ENCODE results near the gene BRD2.

Gene BRD2

DNA sequence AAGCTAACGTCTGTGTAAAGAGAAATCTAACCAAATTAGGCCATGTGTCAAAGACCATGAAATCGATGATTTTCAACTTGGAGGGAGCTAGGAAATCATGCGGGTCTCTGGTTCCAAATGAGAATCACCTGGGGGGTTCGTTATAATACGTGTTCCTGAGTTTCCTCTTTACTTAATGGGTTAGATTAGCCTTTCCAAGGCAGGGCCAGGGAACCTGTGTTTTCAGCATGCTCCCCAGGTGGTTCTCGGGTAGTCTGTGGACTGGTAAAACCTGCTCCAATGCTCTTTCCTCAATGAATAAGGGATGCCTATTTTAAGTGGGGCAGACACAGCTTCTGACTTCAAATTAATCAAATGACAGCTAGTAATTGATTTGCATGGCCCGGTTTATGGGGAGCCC is 42.0 kb downstream of the BRD2 start:
- Mint-ChIP-seq H3K4me1 (peaks cover 41 to 56% of the 10 kb centered on the region in 2 donors), H3K27me3 (no peaks in the 10 kb centered on the region), H3K9me3 (no peaks in the 10 kb centered on the region), H3K36me3 (peaks cover 27 to 37% of the 10 kb centered on the region in 2 donors), H3K4me3 (no peak overlapping the region), H3K27ac (peak overlapping the region; percentile 89)
- DNase-seq, result no peak
- no peak for ATAC-seq (replicated peaks)

DNA sequence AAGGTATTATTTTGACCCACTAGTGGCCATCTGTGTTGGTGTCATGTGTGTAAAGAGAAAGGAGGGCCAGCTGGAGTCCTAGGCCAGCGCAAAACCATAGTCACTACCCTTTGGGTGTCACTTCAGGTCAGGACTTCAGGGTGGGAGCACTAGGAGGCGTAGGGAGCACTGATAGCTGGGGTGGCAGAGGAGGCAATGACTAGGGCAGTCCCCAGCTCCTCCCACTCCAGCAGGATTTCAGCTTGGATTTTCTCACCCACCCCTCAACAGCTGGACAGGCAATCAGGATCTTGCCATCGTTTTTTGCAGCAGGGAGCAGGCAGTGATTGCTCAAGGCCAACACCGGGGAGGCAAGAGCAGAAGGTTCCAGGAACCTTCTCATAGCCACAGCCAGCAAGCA is 45.2 kb downstream of the BRD2 start:
- no peaks in the 10 kb centered on the region for H3K27me3 Mint-ChIP-seq
- H3K9me3 Mint-ChIP-seq, result no peaks in the 10 kb centered on the region
- no peak overlapping the region for H3K4me3 Mint-ChIP-seq
- ATAC-seq (replicated peaks), result no peak
- H3K27ac Mint-ChIP-seq, result peak overlapping the region; percentile 79
- no peak for DNase-seq
- H3K36me3 Mint-ChIP-seq, result peaks cover 2 to 11% of the 10 kb centered on the region in 2 donors
- peaks cover 42 to 57% of the 10 kb centered on the region in 2 donors for H3K4me1 Mint-ChIP-seq

DNA sequence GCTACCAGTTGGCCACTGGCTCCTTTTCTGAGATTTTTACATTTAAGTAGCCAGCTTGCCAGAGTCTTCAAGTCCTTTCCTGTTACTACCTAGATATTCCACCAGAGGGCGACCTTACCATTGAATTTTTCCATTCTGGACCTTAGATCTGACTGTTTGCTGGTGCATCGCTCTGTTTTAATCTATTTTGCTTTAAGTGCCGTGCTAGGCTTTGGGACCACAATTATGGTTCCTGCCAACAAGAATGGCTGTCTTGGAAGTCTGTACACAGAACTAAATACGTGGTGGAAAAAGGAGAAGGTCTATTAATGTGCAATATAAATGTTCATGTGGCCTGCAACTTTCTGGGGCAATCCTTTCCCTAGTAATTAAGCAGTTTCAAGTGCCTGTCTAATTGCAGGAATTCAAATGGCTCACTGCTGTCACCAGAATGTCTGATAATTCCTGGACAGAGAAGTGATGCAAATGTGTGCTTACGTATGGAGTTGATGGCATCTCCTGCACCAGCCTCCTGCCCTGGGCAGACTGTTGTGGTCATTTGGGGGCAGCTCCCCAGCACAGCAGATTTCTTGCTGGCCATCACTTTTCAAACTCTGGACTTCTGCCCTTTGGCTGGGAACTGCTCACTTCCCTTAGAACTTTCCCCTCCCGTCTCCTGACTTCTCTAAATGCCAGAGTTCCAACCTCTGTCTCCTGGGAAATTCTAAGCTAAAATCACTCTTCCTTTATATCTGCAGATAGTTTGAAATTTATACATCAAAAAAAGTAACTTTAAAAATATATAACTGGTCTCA is 46.6 kb downstream of the BRD2 start:
- Mint-ChIP-seq H3K9me3 (no peaks in the 10 kb centered on the region), H3K4me1 (peaks cover 47 to 59% of the 10 kb centered on the region in 2 donors), H3K36me3 (peaks cover 0 to 3% of the 10 kb centered on the region in 2 donors), H3K27me3 (no peaks in the 10 kb centered on the region), H3K4me3 (peak overlapping the region; percentile 49 to 58), H3K27ac (peak overlapping the region; percentile 93)
- DNase-seq, result peak; percentile 68
- ATAC-seq (replicated peaks), result peak; percentile 47 to 63

DNA sequence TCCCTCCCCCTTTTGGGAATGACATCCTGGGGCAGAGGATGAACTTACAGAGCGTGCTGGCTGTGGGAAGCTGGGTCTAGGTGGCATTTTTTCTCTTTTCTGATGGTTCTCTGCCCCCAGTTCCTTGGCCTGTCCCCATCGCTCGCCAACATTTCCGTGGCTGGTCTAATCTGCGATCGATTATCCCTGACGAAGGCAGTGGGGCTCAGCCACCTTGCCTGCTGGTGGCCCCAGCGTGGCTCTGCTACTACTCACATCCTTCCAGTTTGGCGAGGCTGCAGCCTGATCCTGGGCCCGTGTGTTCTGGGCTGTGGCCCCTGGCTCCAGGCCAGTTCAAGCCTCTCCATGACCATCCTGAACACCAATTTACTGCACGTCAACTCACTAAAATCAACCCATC is 47.4 kb downstream of the BRD2 start:
- ATAC-seq (replicated peaks), result no peak
- H3K36me3 Mint-ChIP-seq, result peaks cover 0 to 3% of the 10 kb centered on the region in 2 donors
- no peaks in the 10 kb centered on the region for H3K27me3 Mint-ChIP-seq
- H3K4me1 Mint-ChIP-seq, result peaks cover 52 to 62% of the 10 kb centered on the region in 2 donors
- DNase-seq, result no peak
- H3K4me3 Mint-ChIP-seq, result peak overlapping the region; percentile 2 to 36
- no peaks in the 10 kb centered on the region for H3K9me3 Mint-ChIP-seq
- peak overlapping the region; percentile 68 for H3K27ac Mint-ChIP-seq

DNA sequence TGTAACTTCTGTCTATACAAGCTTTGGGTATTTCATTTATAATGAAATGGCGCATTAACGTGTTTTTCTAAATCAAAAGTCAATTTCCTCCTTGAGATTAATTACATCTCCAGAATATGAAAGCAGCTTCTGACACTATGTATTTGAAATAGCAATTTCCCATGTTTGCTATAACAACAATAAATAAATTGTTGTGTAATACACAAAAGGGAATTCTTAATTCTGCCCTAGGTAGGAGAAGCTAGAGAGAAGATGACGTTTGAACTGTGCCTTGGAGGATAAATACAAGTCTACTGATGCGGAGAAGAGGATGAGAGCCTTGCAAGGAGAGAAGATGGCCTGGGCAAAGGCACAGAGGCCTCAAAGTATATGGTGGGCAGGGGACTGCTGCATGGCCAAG is 48.6 kb downstream of the BRD2 start:
- ATAC-seq (replicated peaks), result no peak
- no peak for DNase-seq
- H3K27ac Mint-ChIP-seq, result peak overlapping the region; percentile 97
- H3K9me3 Mint-ChIP-seq, result no peaks in the 10 kb centered on the region
- peaks cover 0 to 3% of the 10 kb centered on the region in 2 donors for H3K36me3 Mint-ChIP-seq
- H3K27me3 Mint-ChIP-seq, result no peaks in the 10 kb centered on the region
- peak overlapping the region in 1 of 2 donors; percentile 30 for H3K4me3 Mint-ChIP-seq
- peaks cover 52 to 73% of the 10 kb centered on the region in 2 donors for H3K4me1 Mint-ChIP-seq

DNA sequence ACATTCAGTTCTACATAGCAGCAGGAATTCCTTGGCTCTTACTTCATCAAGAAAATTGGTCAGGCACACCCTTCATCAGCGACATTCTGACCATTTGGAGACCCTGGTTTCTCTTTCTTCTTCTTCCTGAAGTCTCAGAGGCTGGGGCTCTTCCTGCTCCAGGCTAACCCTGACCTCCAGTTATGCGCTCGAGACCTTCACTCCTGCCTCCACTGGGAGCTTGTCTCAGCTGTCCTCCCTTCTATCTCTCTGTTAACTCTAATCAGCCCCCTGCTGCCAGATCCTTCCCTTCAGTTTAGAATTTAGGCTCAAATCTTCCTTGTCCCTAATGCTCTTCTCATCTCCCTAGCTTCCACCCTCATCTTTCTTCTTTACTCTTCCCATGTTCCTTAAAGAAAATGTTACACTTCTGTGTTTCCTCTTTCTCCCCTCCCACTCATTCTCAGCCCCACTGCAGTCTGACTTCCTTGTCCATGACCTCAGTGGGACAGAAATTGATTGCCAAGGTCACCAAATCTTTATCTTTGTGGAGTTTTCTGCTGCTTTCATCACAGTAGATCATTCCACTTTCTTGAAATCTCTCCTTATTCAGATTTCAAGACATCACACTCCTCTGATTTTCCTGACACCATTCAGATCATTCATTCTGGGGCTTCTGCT is 49.4 kb downstream of the BRD2 start:
- ATAC-seq (replicated peaks) (peak in 1 of 2 donors; percentile 15), DNase-seq (no peak)
- H3K36me3 Mint-ChIP-seq, result peaks cover 0 to 3% of the 10 kb centered on the region in 2 donors
- H3K4me1 Mint-ChIP-seq, result peaks cover 54 to 74% of the 10 kb centered on the region in 2 donors
- H3K27me3 Mint-ChIP-seq, result no peaks in the 10 kb centered on the region
- peak overlapping the region; percentile 97 for H3K27ac Mint-ChIP-seq
- no peaks in the 10 kb centered on the region for H3K9me3 Mint-ChIP-seq
- peak overlapping the region; percentile 3 to 70 for H3K4me3 Mint-ChIP-seq

DNA sequence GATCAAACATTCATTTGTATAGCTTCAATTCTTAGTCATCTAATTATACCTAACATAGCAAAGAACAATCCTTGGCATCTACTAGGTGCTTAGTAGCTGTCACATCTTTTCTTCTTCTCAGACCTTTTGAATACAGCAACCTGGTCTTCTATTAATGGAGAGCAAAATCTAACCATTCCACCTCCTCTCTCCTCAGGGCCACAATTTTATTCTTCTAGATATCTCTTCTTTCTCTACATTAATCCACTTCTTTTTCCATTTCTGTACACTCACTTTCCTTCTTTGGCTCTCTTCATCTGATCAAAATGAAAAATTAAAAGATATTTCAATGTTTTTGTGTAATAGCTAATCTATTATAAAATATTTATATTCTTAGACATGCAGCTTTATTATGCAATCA is 50.0 kb downstream of the BRD2 start:
- H3K9me3 Mint-ChIP-seq, result peaks cover 0 to 1% of the 10 kb centered on the region in 2 donors
- no peaks in the 10 kb centered on the region for H3K27me3 Mint-ChIP-seq
- H3K36me3 Mint-ChIP-seq, result peaks cover 0 to 3% of the 10 kb centered on the region in 2 donors
- H3K4me1 Mint-ChIP-seq, result peaks cover 55 to 74% of the 10 kb centered on the region in 2 donors
- peak overlapping the region; percentile 17 to 70 for H3K4me3 Mint-ChIP-seq
- no peak for DNase-seq
- no peak for ATAC-seq (replicated peaks)
- H3K27ac Mint-ChIP-seq, result peak overlapping the region; percentile 97

DNA sequence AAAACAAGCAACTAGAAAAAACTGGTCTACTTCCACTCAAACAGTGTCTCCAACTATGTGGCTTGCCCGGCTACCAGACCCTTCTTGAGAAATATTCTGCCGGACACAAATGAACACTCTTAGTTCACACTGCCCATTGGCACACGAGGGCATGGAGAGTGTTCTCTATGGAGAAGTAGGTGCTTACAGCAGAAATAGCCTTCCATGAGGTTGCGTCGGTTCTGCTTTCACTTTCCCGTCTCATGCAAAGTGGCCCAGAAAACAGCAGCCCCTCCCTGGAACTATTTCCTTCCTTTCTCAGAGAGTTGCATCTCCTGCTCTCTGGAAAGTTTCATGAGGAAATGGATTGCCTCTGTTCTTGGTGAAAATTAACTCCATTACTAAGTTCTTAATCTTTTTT is 50.5 kb downstream of the BRD2 start:
- ATAC-seq (replicated peaks) (peak; percentile 86 to 88), DNase-seq (peak; percentile 80)
- Mint-ChIP-seq H3K9me3 (peaks cover 0 to 1% of the 10 kb centered on the region in 2 donors), H3K27me3 (no peaks in the 10 kb centered on the region), H3K27ac (peak overlapping the region; percentile 97), H3K4me1 (peaks cover 54 to 74% of the 10 kb centered on the region in 2 donors), H3K36me3 (peaks cover 0 to 3% of the 10 kb centered on the region in 2 donors), H3K4me3 (peak overlapping the region; percentile 71 to 74)

DNA sequence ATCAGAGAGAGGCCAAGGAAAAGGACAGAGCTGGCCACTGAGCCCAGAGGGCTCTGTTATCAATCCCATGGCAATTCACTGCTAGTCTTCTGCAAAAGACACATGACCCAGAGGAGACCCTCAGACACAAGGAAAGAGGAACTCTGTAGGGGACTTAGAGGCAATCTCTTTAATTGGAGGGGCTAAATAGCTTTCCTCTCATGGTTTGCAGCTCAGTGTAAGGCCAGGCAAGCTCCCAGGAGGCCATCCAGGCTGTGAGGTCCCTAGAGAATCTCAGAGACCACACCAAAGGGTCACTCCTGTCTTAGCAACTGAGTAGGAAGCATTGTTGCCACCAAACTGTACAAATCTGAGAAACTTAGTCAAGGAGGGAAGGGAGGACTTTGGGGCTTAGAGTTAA is 51.0 kb downstream of the BRD2 start:
- peak; percentile 37 to 41 for ATAC-seq (replicated peaks)
- H3K27me3 Mint-ChIP-seq, result no peaks in the 10 kb centered on the region
- H3K4me1 Mint-ChIP-seq, result peaks cover 54 to 74% of the 10 kb centered on the region in 2 donors
- peaks cover 0 to 3% of the 10 kb centered on the region in 2 donors for H3K36me3 Mint-ChIP-seq
- DNase-seq, result no peak
- H3K4me3 Mint-ChIP-seq, result peak overlapping the region; percentile 71 to 74
- peak overlapping the region; percentile 97 for H3K27ac Mint-ChIP-seq
- H3K9me3 Mint-ChIP-seq, result peaks cover 0 to 1% of the 10 kb centered on the region in 2 donors

DNA sequence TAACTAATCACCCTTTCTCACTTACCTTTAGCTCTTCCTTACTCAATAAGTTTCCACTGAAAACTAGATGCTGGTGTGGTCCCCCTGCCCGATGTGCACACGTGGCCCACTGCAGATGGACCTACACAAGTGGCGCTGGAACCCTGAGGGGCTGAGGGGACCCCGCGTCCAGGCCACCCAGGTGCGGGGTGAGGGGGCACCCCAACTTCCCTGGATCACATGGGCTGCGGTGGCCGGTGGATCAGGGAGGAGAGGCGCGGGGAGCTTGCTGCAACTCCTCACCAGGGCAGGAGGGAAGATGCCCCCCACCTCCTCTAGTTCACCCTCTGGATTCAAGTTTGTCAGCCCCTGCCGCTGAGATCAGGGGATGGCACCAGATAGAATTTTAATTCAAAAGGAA is 53.5 kb downstream of the BRD2 start:
- no peaks in the 10 kb centered on the region for H3K36me3 Mint-ChIP-seq
- peak overlapping the region; percentile 84 for H3K27ac Mint-ChIP-seq
- no peaks in the 10 kb centered on the region for H3K27me3 Mint-ChIP-seq
- H3K9me3 Mint-ChIP-seq, result peaks cover 0 to 1% of the 10 kb centered on the region in 2 donors
- no peak for ATAC-seq (replicated peaks)
- no peak overlapping the region for H3K4me3 Mint-ChIP-seq
- DNase-seq, result no peak
- peaks cover 43 to 62% of the 10 kb centered on the region in 2 donors for H3K4me1 Mint-ChIP-seq

DNA sequence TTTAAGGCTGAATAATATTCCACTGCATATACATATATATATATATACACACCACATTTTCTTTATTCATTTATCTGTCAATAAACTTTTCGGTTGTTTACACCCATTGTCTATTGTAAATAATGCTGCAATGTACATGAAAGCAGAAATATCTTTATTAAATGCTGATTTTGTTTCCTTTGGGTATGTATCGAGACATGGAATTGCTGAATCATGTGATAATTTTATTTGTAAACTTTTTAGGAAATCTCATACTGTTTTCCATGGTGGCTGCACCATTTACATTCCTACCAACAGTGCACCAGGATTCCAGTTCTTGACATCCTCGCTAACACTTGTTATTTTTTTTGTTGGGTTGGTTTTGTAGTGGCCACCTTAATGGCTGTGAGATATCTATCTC is 55.1 kb downstream of the BRD2 start:
- Mint-ChIP-seq H3K36me3 (no peaks in the 10 kb centered on the region), H3K27ac (no peak overlapping the region), H3K4me3 (no peak overlapping the region), H3K9me3 (peaks cover 0 to 1% of the 10 kb centered on the region in 2 donors), H3K4me1 (peaks cover 37 to 61% of the 10 kb centered on the region in 2 donors), H3K27me3 (no peaks in the 10 kb centered on the region)
- no peak for ATAC-seq (replicated peaks)
- DNase-seq, result no peak

DNA sequence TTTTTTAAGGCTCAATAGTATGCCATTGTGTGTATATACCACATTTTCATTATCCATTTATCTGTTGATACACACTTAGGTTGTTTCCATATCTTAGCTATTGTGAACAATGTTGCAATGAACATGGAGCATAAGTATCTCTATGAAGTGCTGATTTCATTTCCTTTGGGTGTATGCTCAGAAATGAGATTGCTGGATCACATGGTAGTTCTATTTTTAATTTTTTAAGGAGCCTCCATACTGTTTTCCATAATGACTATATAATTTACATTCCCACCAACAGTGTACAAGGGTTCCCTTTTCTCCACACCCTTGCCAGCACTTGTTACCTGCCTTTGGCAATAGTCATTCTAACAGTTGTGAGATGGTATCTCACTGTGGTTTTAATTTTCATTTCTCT is 56.1 kb downstream of the BRD2 start:
- Mint-ChIP-seq H3K4me1 (peaks cover 38 to 60% of the 10 kb centered on the region in 2 donors), H3K27me3 (no peaks in the 10 kb centered on the region), H3K9me3 (peaks cover 0 to 1% of the 10 kb centered on the region in 2 donors), H3K27ac (peak overlapping the region; percentile 15), H3K4me3 (no peak overlapping the region), H3K36me3 (no peaks in the 10 kb centered on the region)
- DNase-seq, result no peak
- ATAC-seq (replicated peaks), result no peak

DNA sequence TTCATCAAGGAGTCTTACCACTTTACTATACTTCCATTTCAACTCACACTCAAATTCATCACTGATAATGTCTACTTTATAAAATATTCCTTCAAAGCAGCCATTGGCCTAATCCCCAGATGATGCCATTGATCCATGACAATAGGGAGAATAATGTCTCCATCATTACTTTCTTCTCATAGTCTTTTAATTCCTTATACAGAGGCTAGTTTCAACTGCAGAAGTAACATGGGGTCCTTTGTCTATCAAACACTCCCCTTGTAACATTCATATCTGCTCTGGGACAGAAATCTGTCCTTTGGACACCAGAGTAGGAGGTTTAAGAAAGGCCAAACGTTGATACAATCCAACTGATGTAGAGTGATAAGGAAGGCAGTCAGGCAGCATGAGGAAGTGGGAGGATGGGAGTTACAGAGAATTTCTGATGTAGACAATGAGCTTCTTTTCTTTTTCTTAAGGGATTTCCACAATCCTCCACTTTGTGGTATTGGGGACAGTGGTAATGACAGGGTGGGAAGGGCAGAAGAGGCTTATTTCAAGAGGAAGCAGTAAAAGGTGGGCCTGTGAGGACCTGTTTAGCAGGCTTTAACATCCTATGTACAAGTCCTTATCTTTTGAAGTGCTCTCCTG is 59.9 kb downstream of the BRD2 start:
- no peak for DNase-seq
- peaks cover 39 to 68% of the 10 kb centered on the region in 2 donors for H3K4me1 Mint-ChIP-seq
- ATAC-seq (replicated peaks), result peak; percentile 21 to 24
- peaks cover 0 to 2% of the 10 kb centered on the region in 2 donors for H3K36me3 Mint-ChIP-seq
- H3K27ac Mint-ChIP-seq, result peak overlapping the region; percentile 99
- no peaks in the 10 kb centered on the region for H3K27me3 Mint-ChIP-seq
- H3K4me3 Mint-ChIP-seq, result peak overlapping the region; percentile 50 to 84
- peaks cover 0 to 1% of the 10 kb centered on the region in 2 donors for H3K9me3 Mint-ChIP-seq

Data from stimulated activated naive B cell treated with anti-CD40 and anti-IgM and Interleukin-4, amounts not matched to agents 10 μg/mL and 1 μg/mL and 100 μg/mL, for 72 hours (primary cell).